ENCODE results near the gene RRP1. TPM values are rescaled to one million over a fixed set of nuclear protein-coding genes. Genes with fewer than 3 reads are reported as not detected.
A peak's percentile ranks its signal among the peaks of the same experiment; 100 is the strongest.

Gene RRP1
- total RNA-seq, 2 donors from 2014 or later: 33.3 to 57.4 TPM

DNA sequence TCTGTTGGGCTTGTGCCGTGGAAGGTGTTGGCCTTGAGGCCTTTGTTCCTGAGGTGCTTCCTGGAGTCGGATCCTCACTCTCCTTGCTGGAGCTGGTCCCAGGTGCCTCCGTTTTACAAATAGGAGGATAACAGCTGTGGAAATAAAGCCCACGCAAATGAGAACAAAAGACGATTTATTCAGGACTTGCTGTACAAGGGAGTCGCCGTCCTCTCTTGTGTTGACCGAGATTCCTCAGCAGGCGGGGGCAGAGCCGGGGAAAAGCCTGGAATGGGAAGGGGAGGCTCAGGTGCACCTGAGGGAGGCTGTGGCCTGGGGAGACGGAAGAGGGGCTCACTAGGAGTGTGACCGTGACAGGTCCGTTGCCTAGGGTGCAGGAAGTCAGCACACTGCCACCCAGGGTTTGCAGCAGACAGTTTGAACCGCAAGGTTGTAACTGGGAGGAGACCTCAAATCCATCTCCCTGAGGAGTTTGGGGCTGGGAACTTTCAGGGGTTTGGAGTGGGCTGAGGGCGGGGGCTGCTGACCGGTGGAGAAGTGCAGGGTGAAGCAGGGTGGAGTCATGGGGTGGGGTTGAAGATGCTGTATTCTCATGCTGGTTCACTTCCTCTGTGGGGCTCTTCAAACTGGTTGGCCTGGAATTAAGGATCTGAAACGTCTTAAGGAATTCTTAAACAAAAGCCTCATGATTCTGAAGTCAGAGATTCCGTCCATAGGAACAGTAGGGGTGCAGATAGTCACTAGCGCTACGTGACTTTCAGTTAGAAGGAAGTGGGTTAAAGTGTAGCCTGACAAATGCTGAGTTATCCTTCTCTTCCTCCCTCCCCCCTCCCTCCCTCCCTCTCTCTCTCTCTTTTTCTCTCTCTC is 10.7 kb upstream of the RRP1 start:
- Mint-ChIP-seq H3K9me3 (no peaks in the 10 kb centered on the region), H3K4me1 (peaks cover 25% of the 10 kb centered on the region), H3K4me3 (peak overlapping the region; percentile 90), H3K27ac (peak overlapping the region; percentile 83), H3K27me3 (no peaks in the 10 kb centered on the region), H3K36me3 (ENCODE audit: low read depth) (peaks cover 18% of the 10 kb centered on the region)
- ATAC-seq (replicated peaks): peak; percentile 22

DNA sequence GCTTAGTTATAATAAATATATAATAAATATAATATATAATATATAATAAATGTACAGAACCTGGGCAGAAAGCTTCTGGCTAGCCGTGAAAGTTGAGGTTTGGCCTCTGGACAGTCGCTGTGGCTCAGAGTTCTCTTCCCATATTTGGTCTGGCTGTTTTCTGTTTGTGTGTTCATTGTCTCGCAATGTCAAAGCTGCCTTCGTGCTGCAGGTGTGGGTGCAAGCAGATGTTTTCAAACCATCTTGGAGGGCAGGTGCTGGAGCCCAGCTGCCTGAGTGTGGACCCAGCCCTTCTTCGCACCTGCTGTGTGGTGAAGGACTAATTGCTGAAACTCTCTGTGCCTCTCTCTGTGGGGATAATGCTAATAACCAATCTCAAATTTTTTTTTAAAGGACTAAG is 9.7 kb upstream of the RRP1 start:
- H3K4me1 Mint-ChIP-seq: peaks cover 21% of the 10 kb centered on the region
- no peak for ATAC-seq (replicated peaks)
- H3K27me3 Mint-ChIP-seq: no peaks in the 10 kb centered on the region
- peaks cover 8% of the 10 kb centered on the region for H3K36me3 Mint-ChIP-seq (ENCODE audit: low read depth)
- H3K9me3 Mint-ChIP-seq: no peaks in the 10 kb centered on the region
- peak overlapping the region; percentile 90 for H3K4me3 Mint-ChIP-seq
- H3K27ac Mint-ChIP-seq: peak overlapping the region; percentile 83

DNA sequence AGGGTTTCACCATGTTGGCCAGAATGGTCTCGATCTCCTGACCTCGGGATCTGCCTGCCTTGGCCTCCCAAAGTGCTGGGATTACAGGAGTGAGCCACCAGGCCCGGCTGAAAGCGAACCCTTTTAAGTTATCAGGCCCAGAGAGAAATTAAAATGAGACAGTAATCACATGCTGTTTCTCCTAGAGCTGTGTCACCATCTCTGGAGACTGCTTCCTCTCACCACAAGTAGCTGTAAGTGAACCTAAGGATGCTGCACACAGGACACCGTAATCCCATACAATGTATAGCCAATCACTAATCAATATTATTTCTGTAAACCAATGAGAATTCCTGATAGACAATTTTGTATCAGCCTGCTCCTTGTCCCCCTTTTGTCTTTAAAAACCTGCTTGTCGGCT is 7.5 kb upstream of the RRP1 start:
- Mint-ChIP-seq H3K27ac (peak overlapping the region; percentile 77), H3K9me3 (no peaks in the 10 kb centered on the region), H3K4me1 (peaks cover 21% of the 10 kb centered on the region), H3K4me3 (peak overlapping the region; percentile 62), H3K36me3 (ENCODE audit: low read depth) (no peaks in the 10 kb centered on the region), H3K27me3 (no peaks in the 10 kb centered on the region)
- ATAC-seq (replicated peaks): no peak

- ATAC-seq (replicated peaks): peak; percentile 57
- Mint-ChIP-seq H3K4me3 (peak overlapping the region; percentile 62), H3K27ac (peak overlapping the region; percentile 77), H3K4me1 (peaks cover 21% of the 10 kb centered on the region), H3K36me3 (ENCODE audit: low read depth) (no peaks in the 10 kb centered on the region), H3K9me3 (no peaks in the 10 kb centered on the region), H3K27me3 (no peaks in the 10 kb centered on the region)
These were observed 6.8 kb upstream of the RRP1 start for GRCh38 chr21:43782431-43783097.

DNA sequence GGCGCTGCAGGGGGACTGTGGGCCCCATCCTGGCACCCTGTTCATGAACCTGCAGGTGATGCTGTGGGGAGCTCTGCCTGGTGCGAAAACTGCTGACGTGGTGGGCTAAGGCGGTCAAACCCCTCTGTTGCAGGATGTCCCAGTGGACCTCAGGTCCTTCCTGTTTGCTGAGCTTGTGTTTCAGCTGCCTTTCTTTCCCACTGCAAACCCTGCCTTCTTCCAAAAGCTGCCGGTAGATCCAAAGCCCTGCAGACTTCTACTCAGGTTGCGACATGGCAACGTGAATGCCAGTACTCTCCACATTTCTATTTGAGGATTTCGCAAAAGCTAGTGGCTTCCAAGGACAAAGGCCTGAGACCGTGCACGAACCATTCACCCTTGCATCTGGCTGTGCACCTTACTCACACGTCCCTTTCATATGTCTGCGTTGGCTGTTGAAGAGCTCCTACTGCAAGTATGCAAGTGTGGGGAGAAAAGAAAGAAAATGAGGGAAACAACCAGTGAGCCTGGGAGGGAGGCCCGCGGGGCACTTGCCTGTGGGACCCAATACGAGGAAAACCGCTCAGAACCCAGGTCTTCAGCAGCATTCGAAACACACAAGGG is 6.2 kb upstream of the RRP1 start:
- Mint-ChIP-seq H3K27ac (peak overlapping the region; percentile 77), H3K36me3 (ENCODE audit: low read depth) (no peaks in the 10 kb centered on the region), H3K4me1 (peaks cover 20% of the 10 kb centered on the region), H3K4me3 (peak overlapping the region; percentile 62), H3K9me3 (no peaks in the 10 kb centered on the region), H3K27me3 (no peaks in the 10 kb centered on the region)
- no peak for ATAC-seq (replicated peaks)

DNA sequence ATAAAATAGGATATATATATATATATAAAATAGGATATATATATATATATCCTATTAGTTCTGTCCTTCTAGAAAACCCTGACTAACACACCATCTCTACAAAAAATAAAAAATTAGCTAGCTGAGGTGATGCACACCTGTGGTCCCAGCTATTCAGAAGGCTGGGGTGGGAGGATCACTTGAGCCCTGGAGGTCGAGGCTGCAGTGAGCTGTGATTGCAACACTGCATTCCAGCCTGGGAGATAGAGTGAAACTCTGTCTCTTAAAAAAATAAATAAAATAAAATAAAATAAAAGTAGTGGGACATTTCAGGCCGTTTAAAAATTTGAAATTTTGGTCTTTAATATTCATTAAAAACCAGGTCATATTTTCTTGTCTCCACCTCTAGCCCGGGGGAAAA is 4.2 kb upstream of the RRP1 start:
- ATAC-seq (replicated peaks): no peak
- peaks cover 5% of the 10 kb centered on the region for H3K36me3 Mint-ChIP-seq (ENCODE audit: low read depth)
- H3K27ac Mint-ChIP-seq: no peak overlapping the region
- no peak overlapping the region for H3K4me3 Mint-ChIP-seq
- no peaks in the 10 kb centered on the region for H3K27me3 Mint-ChIP-seq
- H3K4me1 Mint-ChIP-seq: peaks cover 10% of the 10 kb centered on the region
- no peaks in the 10 kb centered on the region for H3K9me3 Mint-ChIP-seq

GRCh38 chr21:43786300-43786806 is 3.0 kb upstream of the RRP1 start:
- Mint-ChIP-seq H3K4me3 (no peak overlapping the region), H3K9me3 (no peaks in the 10 kb centered on the region), H3K27me3 (no peaks in the 10 kb centered on the region), H3K4me1 (peaks cover 14% of the 10 kb centered on the region), H3K36me3 (ENCODE audit: low read depth) (peaks cover 17% of the 10 kb centered on the region), H3K27ac (no peak overlapping the region)
- ATAC-seq (replicated peaks): no peak

GRCh38 chr21:43786807-43787440 is 2.5 kb upstream of the RRP1 start:
- Mint-ChIP-seq H3K9me3 (no peaks in the 10 kb centered on the region), H3K4me1 (peaks cover 16% of the 10 kb centered on the region), H3K27me3 (no peaks in the 10 kb centered on the region), H3K27ac (no peak overlapping the region), H3K36me3 (ENCODE audit: low read depth) (peaks cover 23% of the 10 kb centered on the region), H3K4me3 (no peak overlapping the region)
- no peak for ATAC-seq (replicated peaks)

GRCh38 chr21:43790010-43790524 is 690 bp downstream of the RRP1 start:
- Mint-ChIP-seq H3K36me3 (ENCODE audit: low read depth) (peaks cover 54% of the 10 kb centered on the region), H3K9me3 (no peaks in the 10 kb centered on the region), H3K4me1 (peaks cover 12% of the 10 kb centered on the region), H3K4me3 (peak overlapping the region; percentile 98), H3K27ac (peak overlapping the region; percentile 93), H3K27me3 (no peaks in the 10 kb centered on the region)
- ATAC-seq (replicated peaks): no peak

GRCh38 chr21:43792406-43792805 is 3.0 kb downstream of the RRP1 start:
- no peak for ATAC-seq (replicated peaks)
- peaks cover 78% of the 10 kb centered on the region for H3K36me3 Mint-ChIP-seq (ENCODE audit: low read depth)
- peak overlapping the region; percentile 67 for H3K27ac Mint-ChIP-seq
- H3K9me3 Mint-ChIP-seq: no peaks in the 10 kb centered on the region
- peak overlapping the region; percentile 98 for H3K4me3 Mint-ChIP-seq
- peaks cover 16% of the 10 kb centered on the region for H3K4me1 Mint-ChIP-seq
- no peaks in the 10 kb centered on the region for H3K27me3 Mint-ChIP-seq

DNA sequence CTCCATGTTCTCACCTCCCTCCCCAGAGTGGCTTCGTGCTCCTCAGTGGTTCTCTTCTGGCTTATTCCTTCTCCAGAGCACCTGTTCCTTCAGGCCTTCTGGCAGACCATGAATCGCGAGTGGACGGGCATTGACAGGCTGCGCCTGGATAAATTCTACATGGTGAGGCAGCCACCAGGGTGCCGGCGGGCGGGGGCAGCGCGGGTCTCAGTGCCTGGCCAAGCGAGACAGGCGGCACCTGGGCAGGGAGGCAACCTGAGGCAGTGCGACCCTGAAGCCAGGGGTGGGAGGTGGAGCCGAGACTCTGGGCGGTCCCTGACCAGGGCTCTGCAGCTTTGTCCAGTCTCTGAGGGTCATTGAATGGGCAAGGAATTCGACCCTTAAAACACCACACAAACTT is 3.9 kb downstream of the RRP1 start:
- Mint-ChIP-seq H3K27ac (peak overlapping the region; percentile 67), H3K9me3 (no peaks in the 10 kb centered on the region), H3K27me3 (no peaks in the 10 kb centered on the region), H3K4me1 (peaks cover 16% of the 10 kb centered on the region), H3K36me3 (ENCODE audit: low read depth) (peaks cover 86% of the 10 kb centered on the region), H3K4me3 (no peak overlapping the region)
- ATAC-seq (replicated peaks): no peak

DNA sequence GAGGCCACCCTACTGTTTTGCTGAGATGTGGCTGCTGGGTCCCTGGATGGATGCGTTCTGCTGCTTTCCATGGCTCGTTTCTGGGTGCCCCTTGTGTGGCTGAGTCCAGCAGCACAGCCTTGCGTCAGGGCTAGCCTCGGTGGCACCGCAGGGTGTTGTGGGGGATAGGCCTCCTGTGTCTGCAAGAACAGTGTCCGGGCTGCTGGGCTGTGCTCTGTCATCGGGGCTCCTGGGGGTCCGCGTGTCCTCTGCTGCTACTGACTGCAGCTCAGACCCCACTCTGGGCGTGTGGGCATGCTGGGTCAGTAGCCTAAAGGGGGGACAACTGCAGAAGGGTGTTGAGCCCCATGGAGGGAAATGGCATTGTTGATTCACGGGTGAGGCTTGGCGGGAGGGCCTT is 4.9 kb downstream of the RRP1 start:
- Mint-ChIP-seq H3K36me3 (ENCODE audit: low read depth) (peaks cover 97% of the 10 kb centered on the region), H3K27ac (no peak overlapping the region), H3K27me3 (no peaks in the 10 kb centered on the region), H3K4me1 (peaks cover 16% of the 10 kb centered on the region), H3K4me3 (no peak overlapping the region), H3K9me3 (no peaks in the 10 kb centered on the region)
- ATAC-seq (replicated peaks): no peak

DNA sequence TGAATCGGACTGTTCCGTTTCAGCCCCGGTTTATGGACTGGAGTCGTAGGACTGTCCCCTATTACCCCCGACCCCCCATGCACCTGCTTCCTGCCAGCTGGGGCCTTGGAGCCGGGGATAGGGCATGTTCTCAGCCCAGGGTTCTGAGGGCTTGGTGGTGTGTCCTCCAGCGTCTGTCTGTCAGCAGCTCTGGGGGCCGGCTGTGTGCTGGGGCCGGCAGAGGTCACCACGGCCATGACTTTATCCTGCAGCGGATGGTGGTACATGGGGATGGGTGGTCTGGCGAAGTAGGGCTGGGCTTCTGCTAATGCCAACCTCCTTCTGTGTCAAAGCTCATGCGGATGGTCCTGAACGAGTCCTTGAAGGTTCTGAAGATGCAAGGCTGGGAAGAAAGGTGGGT is 5.5 kb downstream of the RRP1 start:
- H3K4me3 Mint-ChIP-seq: no peak overlapping the region
- peaks cover 100% of the 10 kb centered on the region for H3K36me3 Mint-ChIP-seq (ENCODE audit: low read depth)
- H3K9me3 Mint-ChIP-seq: no peaks in the 10 kb centered on the region
- H3K4me1 Mint-ChIP-seq: peaks cover 16% of the 10 kb centered on the region
- ATAC-seq (replicated peaks): no peak
- H3K27ac Mint-ChIP-seq: no peak overlapping the region
- H3K27me3 Mint-ChIP-seq: no peaks in the 10 kb centered on the region

GRCh38 chr21:43797415-43797814 is 8.0 kb downstream of the RRP1 start:
- no peak for ATAC-seq (replicated peaks)
- peaks cover 6% of the 10 kb centered on the region for H3K4me1 Mint-ChIP-seq
- H3K27me3 Mint-ChIP-seq: no peaks in the 10 kb centered on the region
- no peaks in the 10 kb centered on the region for H3K9me3 Mint-ChIP-seq
- H3K27ac Mint-ChIP-seq: no peak overlapping the region
- no peak overlapping the region for H3K4me3 Mint-ChIP-seq
- peaks cover 100% of the 10 kb centered on the region for H3K36me3 Mint-ChIP-seq (ENCODE audit: low read depth)
